Esophagus muscularis mucosa (tissue), 4 donors: ENCODE data around the gene SNED1.

Source experiments
- EP300 ChIP-seq: sonication (generic); formaldehyde crosslinking; IDR thresholded peaks from one replicate; pipeline ENCODE4 v1.6.1; 2017; ENCODE audit warnings: antibody characterized with exemption
- POLR2A ChIP-seq: fragments of 450-650 bp; IDR thresholded peaks from one replicate; pipeline ENCODE4 v1.6.1; 2017; ENCODE audit warnings: antibody characterized with exemption, moderate library complexity, mild to moderate bottlenecking, low read depth
- POLR2AphosphoS5 ChIP-seq, 2 donors: sonication (generic); formaldehyde crosslinking; IDR thresholded peaks; one replicate each; pipeline ENCODE4 v1.6.1; 2017; ENCODE audit warnings: antibody characterized with exemption in 2 of 2
- TF ChIP-seq, protein P1 (sequence below), 3 experiments: fragments of 200-600 bp in 2 of 3; fragments of 450-650 bp in 1 of 3; sonication (generic) in 2 of 3; IDR thresholded peaks; one replicate each; pipeline ENCODE4 v1.5.1; 2017 to 2019; ENCODE audit warnings: antibody characterized with exemption in 3 of 3, mild to moderate bottlenecking in 2 of 3, moderate library complexity in 1 of 3

DNA sequence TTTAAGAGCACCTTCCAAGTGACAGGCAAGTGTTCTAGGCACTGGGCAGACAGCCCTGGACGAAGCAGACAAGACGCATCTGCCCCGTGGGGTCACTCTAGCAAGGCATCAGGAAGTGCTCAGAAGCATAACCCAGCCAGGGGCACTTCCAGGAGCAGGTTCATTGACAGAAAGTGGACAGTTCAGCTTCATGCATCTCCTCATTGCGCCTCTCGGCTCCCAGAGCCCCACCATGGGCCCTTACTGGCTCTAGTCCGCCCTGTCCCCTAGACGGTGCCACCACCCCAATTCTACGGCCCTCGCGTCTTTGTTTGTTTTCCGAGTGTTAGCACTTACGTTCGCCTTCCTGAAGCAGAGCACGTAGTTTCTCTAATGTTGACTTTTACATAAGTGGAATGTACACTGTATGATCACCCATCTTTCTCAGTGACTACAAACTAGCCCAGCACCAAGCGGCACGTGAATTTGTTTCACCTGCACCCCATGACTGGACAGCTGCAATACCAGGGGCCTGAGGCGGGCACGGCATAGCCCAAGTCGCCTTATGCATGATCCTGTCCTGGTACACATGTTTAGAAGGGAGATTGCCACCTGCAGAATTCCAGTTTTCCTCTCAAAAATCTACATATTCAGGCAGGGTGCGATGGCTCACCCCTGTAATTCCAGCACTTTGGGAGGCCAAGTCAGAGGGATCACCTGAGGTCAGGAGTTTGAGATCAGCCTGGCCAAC lies 33.2 kb downstream of the SNED1 start:
- TF ChIP-seq, protein P1, sequence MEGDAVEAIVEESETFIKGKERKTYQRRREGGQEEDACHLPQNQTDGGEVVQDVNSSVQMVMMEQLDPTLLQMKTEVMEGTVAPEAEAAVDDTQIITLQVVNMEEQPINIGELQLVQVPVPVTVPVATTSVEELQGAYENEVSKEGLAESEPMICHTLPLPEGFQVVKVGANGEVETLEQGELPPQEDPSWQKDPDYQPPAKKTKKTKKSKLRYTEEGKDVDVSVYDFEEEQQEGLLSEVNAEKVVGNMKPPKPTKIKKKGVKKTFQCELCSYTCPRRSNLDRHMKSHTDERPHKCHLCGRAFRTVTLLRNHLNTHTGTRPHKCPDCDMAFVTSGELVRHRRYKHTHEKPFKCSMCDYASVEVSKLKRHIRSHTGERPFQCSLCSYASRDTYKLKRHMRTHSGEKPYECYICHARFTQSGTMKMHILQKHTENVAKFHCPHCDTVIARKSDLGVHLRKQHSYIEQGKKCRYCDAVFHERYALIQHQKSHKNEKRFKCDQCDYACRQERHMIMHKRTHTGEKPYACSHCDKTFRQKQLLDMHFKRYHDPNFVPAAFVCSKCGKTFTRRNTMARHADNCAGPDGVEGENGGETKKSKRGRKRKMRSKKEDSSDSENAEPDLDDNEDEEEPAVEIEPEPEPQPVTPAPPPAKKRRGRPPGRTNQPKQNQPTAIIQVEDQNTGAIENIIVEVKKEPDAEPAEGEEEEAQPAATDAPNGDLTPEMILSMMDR (IDR thresholded peaks at IDR 0.05): no peak
- TF ChIP-seq POLR2AphosphoS5 (IDR thresholded peaks at IDR 0.05): no peak
- no peak for TF ChIP-seq POLR2A
- TF ChIP-seq EP300: no peak
